ENCODE results near the gene ANO9.
"Not testable (repeated sequence)": the region's sequence is repeated elsewhere in the genome, so short reads cannot be mapped to it uniquely, and the experiment has no call there.

ANO9 gene

DNA sequence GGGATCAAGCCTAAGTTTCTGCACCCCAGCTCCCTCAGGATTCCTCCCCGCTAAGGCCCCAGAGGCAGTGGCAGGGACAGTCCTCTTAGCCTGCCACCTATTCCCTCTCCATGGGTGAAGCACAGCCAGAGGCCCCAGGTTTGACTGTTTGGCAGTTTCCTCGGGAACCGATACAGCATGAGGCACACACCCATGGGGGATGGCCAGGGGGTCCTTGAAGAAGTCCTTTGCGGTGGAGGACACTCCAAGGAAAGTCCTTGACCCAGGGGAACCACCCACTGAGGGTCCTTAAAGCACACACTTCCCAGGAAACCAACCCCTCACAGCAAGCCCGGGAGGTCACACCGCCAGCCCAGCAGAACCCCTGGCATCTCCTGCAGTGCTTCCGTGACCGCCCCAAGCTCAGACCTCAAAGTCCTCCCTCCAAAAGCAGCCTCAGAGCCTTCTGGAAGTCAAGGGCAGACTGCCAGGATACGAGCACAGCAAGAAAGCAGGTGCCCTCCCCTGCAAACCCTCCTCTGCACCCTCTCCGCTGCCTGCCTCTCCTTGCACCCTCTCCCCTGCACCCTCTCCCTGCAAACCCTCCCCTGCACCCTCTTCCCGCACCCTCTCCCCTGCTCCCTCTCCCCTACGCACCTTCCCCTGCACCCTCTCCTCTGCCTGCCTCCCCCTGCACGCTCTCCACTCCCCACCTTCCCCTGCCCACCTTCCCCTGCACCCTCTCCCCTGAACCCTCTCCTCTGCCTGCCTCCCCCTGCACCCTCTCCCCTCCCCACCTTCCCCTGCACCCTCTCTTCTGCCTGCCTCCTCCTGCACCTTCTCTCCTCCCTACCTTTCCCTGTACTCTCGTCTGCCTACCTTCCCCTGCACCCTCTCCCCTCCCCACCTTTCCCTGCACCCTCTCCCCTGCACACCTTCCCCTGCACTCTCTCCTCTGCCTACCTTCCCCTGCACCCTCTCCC lies 28.4 kb downstream of the ANO9 start:
- DNase-seq: no peak

DNA sequence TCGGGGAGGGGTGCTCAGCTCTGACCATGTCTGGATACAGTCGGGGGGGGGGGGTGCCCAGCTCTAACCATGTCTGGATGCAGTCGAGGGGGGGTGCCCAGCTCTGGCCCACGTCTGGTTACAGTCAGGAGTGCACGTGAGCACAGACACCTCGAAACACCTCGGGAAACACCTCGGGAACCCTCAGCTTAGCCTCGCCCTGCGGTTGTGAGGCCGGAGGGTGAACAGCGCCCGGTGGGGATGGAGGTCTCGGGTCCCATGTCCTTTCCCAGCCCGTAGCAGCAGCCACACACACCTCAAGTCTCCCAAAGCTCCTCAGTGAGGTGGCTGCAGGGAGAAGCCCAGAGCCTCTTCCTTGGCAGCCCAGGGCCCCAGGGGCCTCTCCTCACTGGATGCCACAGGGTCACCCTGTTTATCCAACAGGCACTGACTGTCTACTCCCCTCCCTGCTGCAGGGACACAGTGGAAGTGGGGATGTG lies 29.1 kb downstream of the ANO9 start:
- no peak for DNase-seq

DNA sequence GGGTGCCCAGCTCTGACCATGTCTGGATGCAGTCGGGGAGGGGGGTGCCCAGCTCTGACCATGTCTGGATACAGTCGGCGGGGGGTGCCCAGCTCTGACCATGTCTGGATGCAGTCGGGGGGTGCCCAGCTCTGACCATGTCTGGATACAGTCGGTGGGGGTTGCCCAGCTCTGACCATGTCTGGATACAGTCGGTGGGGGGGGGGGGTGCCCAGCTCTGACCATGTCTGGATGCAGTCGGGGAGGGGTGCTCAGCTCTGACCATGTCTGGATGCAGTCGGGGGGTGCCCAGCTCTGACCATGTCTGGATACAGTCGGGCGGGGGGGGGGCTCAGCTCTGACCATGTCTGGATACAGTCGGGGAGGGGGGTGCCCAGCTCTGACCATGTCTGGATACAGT lies 30.3 kb downstream of the ANO9 start:
- DNase-seq: not testable (repeated sequence)

DNA sequence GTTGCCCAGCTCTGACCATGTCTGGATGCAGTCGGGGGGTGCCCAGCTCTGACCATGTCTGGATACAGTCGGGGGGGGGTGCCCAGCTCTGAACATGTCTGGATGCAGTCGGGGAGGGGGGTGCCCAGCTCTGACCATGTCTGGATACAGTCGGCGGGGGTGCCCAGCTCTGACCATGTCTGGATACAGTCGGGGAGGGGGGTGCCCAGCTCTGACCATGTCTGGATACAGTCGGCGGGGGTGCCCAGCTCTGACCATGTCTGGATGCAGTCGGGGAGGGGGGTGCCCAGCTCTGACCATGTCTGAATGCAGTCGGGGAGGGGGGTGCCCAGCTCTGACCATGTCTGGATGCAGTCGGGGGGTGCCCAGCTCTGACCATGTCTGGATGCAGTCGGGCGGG lies 31.1 kb downstream of the ANO9 start:
- DNase-seq: not testable (repeated sequence)

DNA sequence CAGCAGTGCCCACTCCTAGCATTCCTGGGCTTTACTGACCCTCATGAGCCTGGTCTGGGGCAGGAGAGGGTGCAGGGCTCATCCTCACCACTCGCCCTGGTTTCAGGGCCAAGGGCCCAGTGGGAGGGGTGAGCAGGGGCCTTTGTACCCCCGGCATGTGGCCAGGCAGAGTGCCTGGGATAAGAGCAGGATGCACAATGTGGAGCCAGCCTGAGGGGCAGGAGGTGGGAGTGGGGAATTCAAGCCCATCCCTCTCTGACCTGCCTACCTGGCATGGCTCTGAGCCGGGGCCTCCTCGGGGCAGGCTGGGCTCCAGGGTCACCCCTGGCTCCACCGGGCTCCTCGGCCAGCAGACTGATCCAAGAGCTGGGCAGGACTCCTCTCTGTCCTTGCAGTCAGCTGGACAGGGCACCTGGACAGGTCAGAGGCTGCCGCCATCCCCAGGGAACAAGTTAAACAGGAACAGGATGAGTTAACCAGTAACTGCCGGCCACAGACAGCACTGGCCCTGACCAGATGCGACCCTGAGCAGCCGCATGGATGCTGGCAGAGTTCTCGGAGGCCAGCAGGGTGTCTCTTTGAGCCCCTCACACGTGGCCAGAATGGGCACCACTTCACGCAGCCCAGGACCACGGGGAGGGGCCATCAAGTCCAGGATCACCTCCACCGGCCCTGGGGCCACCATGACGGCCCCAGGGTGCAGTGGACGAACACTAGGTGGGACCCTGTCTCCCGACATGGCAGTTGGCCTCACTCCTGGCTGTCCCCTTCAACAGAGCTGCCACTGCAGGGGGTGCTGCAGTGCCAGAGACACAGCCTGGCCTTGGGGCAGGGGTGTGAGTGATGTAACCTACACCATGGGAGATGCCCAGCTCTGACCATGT lies 32.0 kb downstream of the ANO9 start:
- DNase-seq: no peak

DNA sequence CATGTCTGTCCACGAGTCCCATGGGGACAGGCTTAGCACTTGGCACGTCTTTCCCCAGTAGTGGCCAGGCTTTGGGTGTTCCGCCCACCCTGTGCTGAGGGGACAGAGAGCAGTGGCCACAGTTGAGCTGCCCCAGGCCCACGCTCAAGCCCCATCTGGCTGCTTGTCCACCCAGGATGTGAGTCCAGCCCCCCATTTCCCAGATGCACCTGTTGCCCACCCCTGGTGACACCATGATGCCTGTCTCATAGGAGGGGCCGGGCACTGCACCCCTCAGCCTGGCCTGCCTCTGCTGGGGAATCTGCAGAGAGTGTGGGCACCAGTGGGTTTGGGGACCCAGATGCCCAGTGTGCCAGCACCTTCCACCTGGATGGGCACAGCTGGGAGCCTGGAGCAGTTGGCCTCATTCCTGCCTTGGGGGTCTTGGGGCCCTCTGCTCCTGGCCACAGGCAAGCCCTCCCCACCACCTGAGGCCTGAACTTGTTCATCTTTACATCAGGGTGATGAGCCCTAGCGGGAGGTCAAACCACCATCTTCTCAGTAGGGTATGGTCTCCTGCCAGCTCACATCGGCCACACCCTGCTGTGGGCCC lies 32.7 kb downstream of the ANO9 start:
- no peak for DNase-seq

DNA sequence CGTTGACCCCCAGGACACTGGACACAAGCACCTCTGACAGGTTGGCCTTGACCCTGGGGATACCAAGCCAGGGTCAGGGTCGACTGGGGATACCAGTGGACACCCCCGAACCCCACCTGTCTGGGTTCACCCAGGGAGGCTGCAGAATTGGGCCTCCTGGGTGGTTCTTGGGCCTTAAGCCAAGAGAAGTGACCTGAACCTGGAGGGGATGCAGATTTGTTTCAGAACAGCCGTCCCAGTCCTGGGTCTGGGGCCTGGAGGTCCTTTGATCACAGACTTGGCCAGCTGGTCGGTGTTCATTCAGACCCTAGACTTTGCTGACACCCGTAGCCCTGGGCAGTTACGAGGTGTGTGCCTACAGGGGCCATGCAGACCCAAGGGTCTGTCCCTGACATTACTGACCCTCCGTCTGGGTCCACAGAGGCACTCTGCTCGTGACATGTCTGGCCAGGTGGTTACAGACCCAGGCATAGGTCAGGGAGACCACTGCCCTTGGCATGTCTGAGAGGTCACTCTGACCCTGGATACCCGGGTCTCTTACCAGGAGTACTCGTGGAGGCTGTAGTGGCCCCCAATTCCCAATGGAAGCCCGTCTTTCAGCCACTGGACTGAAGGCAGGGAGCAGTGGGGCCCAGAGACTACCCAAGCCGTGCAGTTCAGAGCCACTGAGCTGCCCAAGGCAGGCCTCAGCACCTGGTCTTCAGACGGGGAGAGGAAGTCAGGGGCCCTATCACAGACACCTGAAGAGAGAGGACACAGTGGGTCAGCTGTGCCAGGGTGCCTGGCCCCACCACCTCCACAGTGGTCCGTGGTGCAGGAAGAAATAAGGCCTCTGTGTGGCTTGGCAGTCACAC lies 33.4 kb downstream of the ANO9 start:
- DNase-seq: no peak

DNA sequence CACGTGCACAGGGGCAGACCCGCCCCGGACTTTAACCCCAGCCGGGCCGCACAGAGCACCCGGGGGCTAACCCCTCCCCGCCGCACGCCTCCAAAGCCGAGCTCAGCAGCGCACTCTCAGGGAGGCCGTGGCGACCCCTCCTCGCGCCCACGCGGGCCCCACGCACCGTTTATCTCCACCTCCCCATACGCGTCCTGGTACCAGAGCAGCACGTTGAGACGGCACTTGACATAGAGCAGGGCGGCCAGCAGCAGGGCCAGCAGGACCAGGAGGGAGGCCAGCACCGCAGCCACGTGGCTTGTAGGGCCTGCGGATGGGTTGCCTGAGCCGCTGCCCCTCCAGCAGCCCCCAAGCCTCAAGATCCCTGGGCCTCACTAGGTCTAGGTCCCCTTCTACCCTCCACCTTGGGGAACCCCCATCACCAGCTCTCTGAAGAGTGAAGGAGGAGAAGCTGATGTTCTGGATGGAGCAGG lies 34.1 kb downstream of the ANO9 start:
- DNase-seq: no peak

DNA sequence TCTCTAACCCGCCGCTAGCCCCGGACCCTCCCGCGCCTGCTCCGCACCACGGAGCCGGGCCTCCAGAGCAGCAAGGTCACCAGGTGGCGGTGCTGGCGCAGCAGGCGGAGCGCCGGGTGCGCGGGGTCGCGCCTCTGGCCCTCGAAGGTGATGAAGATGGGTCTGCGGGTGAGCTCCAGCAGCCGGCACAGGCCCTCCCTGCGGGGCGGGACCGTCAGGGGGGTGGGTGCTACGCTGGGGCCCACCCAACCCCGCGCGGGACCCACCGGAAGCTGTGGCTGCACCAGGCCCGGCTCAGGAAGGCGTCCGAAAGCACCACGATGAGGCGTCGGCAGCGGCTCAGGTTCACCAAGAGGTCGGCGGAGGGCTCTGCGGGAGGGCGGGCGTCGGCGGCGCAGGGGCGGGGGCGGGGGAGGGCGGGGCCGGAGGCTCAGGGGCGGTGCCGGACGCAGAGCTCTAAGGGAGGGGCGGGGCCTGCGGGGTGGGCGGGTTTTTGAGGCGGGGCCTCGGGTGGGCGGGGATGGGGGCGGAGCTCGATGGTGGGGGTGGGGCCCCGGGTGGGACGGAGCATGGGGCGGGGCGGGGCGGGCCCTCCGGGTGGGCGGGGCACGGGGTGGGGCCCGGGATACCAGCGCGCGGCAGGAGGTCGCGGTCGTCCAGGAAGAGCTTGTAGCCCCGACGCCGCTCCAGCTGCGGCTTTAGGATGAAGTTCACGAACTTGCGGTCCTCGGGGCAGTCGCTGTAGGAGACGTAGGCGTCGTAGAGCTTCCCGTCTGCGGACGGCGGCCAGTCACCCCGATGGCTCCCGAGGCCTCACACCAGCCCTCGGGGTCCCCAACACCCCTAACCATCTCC lies 34.8 kb downstream of the ANO9 start:
- DNase-seq: no peak

DNA sequence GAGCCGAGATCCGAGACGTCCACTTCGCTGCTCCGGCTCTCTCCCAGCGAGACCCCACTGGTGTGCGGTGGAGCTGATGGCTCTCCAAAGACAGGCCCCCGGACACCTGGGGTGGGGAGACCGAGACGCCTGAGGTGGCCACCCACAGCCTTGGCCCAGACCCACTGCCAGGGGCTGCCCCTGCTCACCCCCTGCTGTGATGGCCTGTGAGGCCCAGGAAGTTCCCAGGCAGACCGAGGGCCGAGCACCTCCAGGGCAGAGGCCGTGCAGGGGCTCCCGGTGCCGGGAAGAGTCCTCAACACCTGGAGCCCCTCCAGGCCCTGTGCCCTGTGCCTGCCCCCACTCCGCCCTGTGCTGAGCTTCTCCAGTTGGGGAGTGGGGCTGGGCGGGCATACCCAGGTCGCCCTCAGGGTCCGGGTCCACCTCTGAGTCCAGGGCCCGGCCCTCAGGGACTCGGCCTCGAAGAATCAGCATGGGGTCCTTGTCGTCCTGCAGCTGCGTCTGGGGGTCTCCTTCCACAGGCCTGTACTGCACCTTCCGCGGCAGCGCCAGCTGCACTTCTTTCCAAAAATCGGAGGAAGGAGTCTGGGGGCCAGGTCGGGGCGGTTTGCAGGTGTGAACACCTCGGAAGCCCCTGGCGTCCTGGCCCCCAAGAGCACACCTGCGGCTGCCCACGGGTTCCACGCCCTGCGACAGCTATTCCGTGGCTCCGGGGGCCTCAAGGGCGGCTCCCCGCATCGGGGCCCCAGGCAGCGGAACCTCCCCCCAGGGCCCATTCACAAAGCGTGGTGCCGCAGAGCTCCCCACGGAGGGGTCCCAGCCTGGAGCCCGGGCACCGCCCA lies 35.6 kb downstream of the ANO9 start:
- no peak for DNase-seq

DNA sequence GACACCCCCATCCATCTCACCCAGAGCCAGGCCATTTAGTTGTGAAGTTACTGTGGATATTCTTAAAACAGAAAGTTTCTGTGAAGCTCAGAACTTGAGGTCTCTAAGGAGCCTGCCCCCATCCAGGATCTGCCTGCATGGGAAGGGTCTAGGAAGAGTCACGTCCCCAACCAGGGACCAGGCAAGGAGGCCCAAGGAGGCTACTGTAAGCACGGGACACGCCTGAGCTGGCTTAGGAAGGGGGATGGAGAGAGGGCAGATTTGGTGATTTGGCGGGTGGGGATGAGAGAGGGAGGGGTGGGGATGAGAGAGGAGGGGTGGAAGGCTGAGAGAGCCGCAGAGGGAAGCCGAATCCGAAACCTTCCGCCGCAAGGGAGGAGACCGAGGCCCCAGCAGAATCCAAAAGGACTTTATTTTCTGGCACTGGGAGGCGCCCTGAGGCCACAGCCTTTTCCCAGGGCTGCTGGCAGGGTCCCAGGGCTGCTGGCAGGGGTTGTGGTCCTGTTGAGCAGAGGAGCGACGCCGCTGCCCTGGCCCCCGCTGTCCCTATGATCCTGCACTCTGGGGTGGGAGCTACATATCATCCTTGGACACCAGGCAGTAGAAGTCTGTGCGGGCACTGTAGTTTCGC lies 36.4 kb downstream of the ANO9 start:
- no peak for DNase-seq

DNA sequence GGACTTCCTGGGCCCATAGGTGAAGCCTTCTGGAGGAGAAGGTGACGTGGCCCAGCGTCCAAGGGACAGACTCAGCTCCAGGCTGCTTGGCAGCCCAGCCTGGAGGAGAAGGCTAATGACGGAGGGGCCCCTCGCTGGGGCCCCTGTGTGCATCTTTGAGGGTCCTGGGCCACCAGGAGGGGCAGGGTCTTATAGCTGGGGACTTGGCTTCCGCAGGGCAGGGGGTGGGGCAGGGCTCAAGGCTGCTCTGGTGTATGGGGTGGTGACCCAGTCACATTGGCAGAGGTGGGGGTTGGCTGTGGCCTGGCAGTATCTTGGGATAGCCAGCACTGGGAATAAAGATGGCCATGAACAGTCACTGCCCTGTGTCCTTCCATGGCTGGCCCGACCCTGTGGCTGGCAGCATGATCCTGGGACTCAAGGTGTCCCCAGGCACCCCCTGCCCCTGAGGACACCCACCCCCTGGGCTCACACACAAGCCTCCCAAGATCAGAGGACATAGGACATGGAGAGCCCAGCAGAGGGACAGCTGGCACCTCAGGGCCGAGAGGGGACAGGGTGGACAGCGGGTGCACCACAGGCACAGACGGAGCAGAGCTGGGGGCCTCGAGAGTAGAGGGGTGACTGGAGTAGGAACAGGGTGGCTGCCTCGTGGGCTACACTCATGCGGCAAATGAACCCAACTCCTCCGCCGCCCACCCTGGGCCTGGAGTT lies 37.1 kb downstream of the ANO9 start:
- no peak for DNase-seq

DNA sequence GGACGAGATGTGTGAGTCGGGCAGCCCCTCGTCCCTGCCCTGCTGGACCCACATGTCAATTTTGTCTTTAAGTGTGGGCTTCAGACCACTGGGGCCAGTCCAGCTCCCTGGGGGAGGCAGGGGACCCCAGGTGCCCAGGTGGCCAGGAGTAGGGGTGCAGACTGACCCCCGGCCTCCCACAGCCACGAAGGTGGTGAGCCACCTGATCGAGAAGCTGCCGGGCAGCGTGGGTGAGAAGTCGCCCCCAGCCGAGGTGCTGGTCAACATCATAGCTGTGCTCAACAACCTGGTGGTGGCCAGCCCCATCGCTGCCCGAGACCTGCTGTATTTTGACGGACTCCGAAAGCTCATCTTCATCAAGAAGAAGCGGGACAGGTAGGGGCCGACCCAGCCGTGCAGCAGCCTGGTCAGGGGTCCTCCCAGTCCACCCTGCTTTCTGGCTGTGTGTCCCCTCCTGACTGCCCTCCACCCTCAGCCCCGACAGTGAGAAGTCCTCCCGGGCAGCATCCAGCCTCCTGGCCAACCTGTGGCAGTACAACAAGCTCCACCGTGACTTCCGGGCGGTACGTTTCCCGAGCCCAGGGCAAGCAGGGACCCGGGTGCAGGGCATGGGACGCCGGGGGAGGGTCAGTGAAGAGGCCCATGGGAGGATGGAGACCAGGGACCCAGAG lies 37.9 kb downstream of the ANO9 start:
- no peak for DNase-seq

DNA sequence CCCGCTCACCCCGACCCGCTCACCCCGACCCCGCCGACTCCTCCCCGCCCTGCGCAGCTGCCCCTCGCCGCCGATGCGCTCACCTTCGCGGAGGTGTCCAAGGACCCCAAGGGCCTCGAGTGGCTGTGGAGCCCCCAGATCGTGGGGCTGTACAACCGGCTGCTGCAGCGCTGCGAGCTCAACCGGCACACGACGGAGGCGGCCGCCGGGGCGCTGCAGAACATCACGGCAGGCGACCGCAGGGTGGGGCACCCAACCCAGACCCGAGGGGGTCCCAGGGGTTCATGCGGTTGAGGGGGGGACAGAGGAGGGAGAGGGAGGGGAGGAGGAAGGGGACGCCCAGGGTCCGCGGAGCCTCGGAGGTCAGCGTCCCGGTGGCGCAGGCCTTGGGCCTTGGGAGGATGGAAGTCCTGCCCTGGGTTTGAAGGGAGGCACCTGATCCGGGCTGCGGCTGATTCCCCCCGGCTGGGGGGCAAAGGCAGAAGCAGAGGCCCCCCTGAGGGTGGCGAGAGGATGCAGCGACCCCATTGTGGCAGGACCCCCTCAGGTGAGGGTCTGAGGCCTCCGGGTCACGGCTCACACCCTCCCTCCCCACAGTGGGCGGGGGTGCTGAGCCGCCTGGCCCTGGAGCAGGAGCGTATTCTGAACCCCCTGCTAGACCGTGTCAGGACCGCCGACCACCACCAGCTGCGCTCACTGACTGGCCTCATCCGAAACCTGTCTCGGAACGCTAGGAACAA lies 38.6 kb downstream of the ANO9 start:
- DNase-seq: no peak

DNA sequence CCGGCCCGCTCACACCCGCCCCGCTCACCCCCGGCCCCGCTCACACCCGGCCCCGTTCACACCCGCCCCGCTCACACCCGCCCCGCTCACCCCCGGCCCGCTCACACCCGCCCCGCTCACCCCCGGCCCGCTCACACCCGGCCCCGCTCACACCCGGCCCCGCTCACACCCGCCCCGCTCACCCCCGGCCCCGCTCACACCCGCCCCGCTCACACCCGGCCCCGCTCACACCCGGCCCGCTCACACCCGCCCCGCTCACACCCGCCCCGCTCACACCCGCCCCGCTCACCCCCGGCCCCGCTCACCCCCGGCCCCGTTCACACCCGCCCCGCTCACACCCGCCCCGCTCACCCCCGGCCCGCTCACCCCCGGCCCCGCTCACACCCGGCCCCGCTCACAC lies 40.6 kb downstream of the ANO9 start:
- DNase-seq: not testable (repeated sequence)

DNA sequence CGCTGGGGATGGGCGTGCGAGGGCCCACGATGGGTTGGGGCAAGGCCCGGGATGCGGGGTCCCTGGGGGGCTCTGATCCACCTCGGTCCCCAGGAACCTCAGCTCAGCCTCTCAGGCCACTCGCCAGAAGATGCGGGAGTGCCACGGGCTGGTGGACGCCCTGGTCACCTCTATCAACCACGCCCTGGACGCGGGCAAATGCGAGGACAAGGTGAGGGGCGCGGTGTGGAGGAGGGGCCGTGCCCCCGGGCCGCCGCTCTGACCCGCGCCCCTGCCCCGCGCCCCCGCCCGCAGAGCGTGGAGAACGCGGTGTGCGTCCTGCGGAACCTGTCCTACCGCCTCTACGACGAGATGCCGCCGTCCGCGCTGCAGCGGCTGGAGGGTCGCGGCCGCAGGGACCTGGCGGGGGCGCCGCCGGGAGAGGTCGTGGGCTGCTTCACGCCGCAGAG lies 41.5 kb downstream of the ANO9 start:
- no peak for DNase-seq

DNA sequence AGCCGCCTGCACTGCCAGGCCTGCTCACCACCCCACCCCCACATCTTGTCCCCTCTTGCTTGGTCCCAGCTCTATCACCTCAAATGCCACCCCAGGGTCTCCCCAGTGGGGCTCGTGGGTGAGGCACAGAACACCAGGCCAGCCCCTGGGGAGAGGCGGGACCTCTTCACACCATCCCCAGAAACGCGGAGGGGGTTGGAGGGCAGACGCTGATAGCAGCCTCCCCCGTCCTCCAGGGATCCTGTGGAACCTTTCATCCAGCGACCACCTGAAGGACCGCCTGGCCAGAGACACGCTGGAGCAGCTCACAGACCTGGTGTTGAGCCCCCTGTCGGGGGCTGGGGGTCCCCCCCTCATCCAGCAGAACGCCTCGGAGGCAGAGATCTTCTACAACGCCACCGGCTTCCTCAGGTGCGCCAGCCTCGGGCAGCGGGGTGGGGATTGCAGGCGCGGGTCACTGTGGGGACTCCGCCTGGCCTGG lies 42.0 kb downstream of the ANO9 start:
- no peak for DNase-seq
